Rectal smooth muscle tissue (tissue), 1 donor: ENCODE results near the gene BTG2.

Source experiments
- H3K27ac ChIP-seq: one replicate; pipeline ENCODE4 v1.7.0; 2013; ENCODE audit warnings: low read depth, low read length, inconsistent platforms
- H3K27me3 ChIP-seq: one replicate; pipeline ENCODE4 v1.7.0; 2013; ENCODE audit warnings: low read length; ENCODE audit not compliant: control insufficient read depth, insufficient read depth
- H3K36me3 ChIP-seq: one replicate; pipeline ENCODE4 v1.7.0; 2013; ENCODE audit warnings: low read length; ENCODE audit not compliant: control insufficient read depth, insufficient read depth
- H3K4me1 ChIP-seq: one replicate; pipeline ENCODE4 v1.7.0; 2013; ENCODE audit warnings: low read length; ENCODE audit not compliant: control insufficient read depth, insufficient read depth
- H3K4me3 ChIP-seq: one replicate; pipeline ENCODE4 v1.7.0; 2013; ENCODE audit warnings: low read length
- H3K9ac ChIP-seq: one replicate; pipeline ENCODE4 v1.7.0; 2013; ENCODE audit warnings: low read length

The BTG2 gene

GRCh38 chr1:203281033-203281432 is 24.3 kb upstream of the BTG2 start:
- peaks cover 39% of the 10 kb centered on the region for H3K4me1 ChIP-seq
- no peak overlapping the region for H3K4me3 ChIP-seq
- H3K9ac ChIP-seq: no peak overlapping the region
- no peaks in the 10 kb centered on the region for H3K36me3 ChIP-seq
- H3K27me3 ChIP-seq: no peaks in the 10 kb centered on the region
- peak overlapping the region; percentile 97 for H3K27ac ChIP-seq

- Histone ChIP-seq H3K9ac (no peak overlapping the region), H3K27ac (peak overlapping the region; percentile 70), H3K27me3 (no peaks in the 10 kb centered on the region), H3K4me1 (peaks cover 35% of the 10 kb centered on the region), H3K36me3 (no peaks in the 10 kb centered on the region), H3K4me3 (no peak overlapping the region)
Measured at GRCh38 chr1:203281851-203282661, 23.3 kb upstream of the BTG2 start.

- peak overlapping the region; percentile 70 for H3K27ac ChIP-seq
- H3K9ac ChIP-seq: no peak overlapping the region
- H3K4me1 ChIP-seq: peaks cover 26% of the 10 kb centered on the region
- no peaks in the 10 kb centered on the region for H3K27me3 ChIP-seq
- H3K36me3 ChIP-seq: no peaks in the 10 kb centered on the region
- no peak overlapping the region for H3K4me3 ChIP-seq
Measured at GRCh38 chr1:203282720-203283542, 22.4 kb upstream of the BTG2 start.

DNA sequence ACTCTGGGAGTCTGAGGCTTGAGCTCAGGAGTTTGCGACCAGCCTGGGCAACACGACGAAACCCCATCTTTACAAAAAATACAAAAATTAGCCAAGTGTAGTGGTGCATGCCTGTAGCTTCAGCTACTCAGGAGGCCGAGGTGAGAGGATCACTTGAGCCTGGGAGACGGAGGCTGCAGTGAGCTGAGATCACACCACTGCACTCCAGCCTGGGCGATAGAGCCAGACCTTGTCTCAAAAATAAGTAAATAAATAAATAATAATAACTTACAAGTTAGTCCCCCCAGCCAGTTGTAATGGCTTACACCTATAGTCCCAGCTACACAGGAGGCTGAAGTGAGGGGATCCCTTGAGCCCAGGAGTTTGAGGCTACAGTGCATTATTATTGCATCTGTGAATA is 21.7 kb upstream of the BTG2 start:
- no peaks in the 10 kb centered on the region for H3K36me3 ChIP-seq
- H3K4me3 ChIP-seq: no peak overlapping the region
- H3K9ac ChIP-seq: no peak overlapping the region
- no peak overlapping the region for H3K27ac ChIP-seq
- no peaks in the 10 kb centered on the region for H3K27me3 ChIP-seq
- peaks cover 21% of the 10 kb centered on the region for H3K4me1 ChIP-seq

- H3K4me3 ChIP-seq: no peak overlapping the region
- peaks cover 16% of the 10 kb centered on the region for H3K4me1 ChIP-seq
- H3K27me3 ChIP-seq: no peaks in the 10 kb centered on the region
- H3K36me3 ChIP-seq: no peaks in the 10 kb centered on the region
- H3K27ac ChIP-seq: no peak overlapping the region
- H3K9ac ChIP-seq: no peak overlapping the region
Measured at GRCh38 chr1:203284411-203285123, 20.8 kb upstream of the BTG2 start.

DNA sequence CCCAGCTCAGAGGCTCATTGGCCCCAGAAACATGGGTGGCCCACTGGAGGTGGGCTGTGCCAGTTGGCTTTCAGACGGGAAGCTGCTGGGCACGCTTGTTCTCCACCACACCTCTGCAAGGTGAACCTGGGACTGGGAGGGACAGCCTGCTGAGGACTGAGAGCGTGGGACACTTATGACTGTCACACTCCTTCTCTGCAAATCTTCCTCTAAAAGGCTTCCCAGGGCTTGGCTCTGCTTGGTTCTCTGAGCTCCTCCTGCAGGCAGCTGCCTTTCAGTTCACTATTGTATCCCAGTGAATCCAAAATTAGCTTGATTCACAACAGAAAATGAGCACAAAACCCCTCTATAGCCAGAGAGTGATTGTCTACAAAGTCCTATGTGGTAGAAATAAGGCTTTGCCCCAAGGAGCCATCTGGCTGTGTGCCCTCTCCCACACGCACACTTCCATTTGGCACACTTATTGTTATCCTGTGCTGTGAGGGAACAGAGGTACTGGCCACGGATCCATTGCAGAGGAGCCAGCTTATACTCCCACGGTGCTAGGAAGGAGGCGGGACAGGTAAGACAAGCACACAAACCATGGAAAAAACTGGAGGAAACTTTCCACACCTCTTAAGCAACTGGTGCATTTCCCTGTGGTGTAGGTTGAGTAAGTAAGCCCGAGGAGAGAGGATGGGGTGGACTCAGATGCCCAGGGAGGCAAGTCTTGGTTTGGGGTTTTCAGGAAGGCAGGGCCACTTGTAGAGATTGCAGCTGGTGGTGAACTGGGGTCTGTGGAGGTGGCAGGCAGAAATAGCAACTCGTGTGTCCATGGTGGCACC is 18.9 kb upstream of the BTG2 start:
- peaks cover 24% of the 10 kb centered on the region for H3K4me1 ChIP-seq
- H3K9ac ChIP-seq: no peak overlapping the region
- no peaks in the 10 kb centered on the region for H3K27me3 ChIP-seq
- no peaks in the 10 kb centered on the region for H3K36me3 ChIP-seq
- H3K4me3 ChIP-seq: no peak overlapping the region
- peak overlapping the region; percentile 38 for H3K27ac ChIP-seq

- no peak overlapping the region for H3K9ac ChIP-seq
- peak overlapping the region; percentile 41 for H3K4me3 ChIP-seq
- H3K36me3 ChIP-seq: no peaks in the 10 kb centered on the region
- H3K4me1 ChIP-seq: peaks cover 25% of the 10 kb centered on the region
- H3K27ac ChIP-seq: peak overlapping the region; percentile 38
- no peaks in the 10 kb centered on the region for H3K27me3 ChIP-seq
Measured at GRCh38 chr1:203287109-203287893, 18.0 kb upstream of the BTG2 start.

- Histone ChIP-seq H3K27ac (peak overlapping the region; percentile 38), H3K4me1 (peaks cover 24% of the 10 kb centered on the region), H3K36me3 (no peaks in the 10 kb centered on the region), H3K9ac (no peak overlapping the region), H3K4me3 (peak overlapping the region; percentile 41), H3K27me3 (no peaks in the 10 kb centered on the region)
Measured at GRCh38 chr1:203287898-203288297, 17.4 kb upstream of the BTG2 start.

DNA sequence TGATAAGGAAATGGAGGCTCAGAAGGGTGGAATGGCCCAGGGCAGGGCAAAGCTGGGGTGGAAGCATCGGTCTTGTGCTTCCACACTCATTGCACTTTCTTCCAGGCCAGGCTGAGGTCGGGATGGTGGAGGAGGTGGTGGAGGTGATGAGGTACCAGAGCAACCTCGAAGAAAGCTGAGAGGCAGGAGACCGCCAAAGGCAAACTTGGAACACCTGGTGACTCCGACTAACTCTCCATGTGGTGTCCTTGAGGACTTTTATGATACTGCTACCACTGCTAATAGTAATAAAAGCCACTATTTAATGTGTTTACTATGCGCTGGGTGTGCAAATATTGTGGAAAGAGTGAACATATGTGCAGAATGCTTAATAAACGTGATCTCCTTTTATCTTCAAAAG is 16.9 kb upstream of the BTG2 start:
- H3K36me3 ChIP-seq: no peaks in the 10 kb centered on the region
- no peak overlapping the region for H3K9ac ChIP-seq
- H3K4me1 ChIP-seq: peaks cover 24% of the 10 kb centered on the region
- no peak overlapping the region for H3K4me3 ChIP-seq
- H3K27ac ChIP-seq: no peak overlapping the region
- H3K27me3 ChIP-seq: no peaks in the 10 kb centered on the region

DNA sequence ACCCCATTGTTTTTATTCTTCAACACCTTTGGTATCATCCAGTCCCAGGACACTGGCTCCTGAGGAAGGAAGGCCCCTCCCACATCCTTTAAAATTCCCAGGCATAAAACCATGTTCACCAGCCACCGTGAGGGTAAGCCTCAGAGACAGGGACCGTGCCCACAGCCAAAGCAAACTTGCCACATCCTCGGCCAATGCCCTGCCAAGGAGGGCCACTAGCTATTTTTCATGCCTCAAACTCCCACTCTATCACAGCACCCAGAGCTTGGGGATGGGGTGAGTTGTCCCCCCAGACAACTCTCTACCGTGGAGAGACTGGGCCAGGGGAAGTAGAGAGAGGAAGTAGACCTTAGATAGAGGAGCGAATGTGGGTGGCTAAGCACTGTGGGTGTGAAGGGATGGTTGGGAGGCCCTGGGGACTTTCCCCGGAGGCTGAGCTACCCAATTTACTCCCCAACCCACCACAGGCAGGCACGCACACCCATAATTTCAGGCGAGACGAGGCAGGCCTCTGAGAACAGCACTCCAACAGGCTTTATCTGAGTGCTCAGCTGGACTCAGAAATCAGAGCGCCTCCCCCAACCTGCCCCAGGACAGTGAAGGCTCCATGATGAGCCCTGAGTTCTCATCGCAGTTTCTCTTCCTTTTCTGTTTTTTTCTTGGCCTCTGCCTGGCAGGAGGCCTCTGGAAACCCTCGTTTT is 15.9 kb upstream of the BTG2 start:
- H3K36me3 ChIP-seq: no peaks in the 10 kb centered on the region
- peak overlapping the region; percentile 80 for H3K9ac ChIP-seq
- peaks cover 24% of the 10 kb centered on the region for H3K4me1 ChIP-seq
- H3K4me3 ChIP-seq: peak overlapping the region; percentile 67
- no peaks in the 10 kb centered on the region for H3K27me3 ChIP-seq
- H3K27ac ChIP-seq: peak overlapping the region; percentile 95

DNA sequence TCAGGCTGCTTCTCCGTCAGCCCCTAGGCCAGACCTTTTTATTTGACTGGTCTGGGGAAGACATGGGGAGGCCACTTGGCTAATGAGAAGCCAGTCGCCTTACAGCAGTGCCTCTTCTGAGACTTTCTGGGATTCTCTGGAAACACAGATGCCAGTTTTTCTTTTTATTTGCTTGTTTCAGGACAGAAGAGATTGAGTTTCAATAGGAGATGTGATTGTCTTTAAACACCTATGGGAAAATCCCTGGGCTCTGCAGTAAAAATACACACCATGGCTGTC is 15.4 kb upstream of the BTG2 start:
- peaks cover 24% of the 10 kb centered on the region for H3K4me1 ChIP-seq
- H3K27ac ChIP-seq: peak overlapping the region; percentile 95
- H3K9ac ChIP-seq: peak overlapping the region; percentile 80
- H3K27me3 ChIP-seq: no peaks in the 10 kb centered on the region
- no peaks in the 10 kb centered on the region for H3K36me3 ChIP-seq
- H3K4me3 ChIP-seq: peak overlapping the region; percentile 67
